ENCODE data around the gene RAB7B.
A peak's percentile ranks its signal among the peaks of the same experiment; 100 is the strongest.

Gene RAB7B

DNA sequence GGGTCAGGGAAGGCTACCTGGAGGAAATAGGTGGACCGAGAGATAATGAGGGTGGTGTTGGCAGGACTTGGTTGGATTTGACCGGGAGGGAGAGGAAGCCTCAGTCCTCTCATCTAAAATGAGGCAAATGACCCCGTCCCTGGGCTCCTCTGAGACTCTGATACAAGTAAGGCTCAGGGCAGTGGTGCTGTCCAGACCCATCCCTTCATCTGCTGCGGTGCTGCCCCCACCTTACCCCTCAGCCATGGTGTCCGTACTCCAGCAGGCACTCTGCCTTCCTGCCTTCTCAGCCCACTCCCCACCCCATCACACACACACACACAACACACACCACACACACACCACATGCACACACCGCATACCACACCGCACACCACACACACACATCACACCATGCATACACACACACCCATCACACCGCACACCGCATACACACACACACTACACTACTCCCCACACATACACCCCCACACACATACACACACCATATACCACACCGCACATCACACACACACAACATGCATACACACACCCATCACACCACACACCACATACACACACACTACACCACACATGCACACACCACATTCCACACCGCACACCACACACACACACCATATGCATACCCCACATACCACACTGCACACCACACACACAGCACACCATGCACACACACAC is 30.6 kb downstream of the RAB7B start:
- DNase-seq, result no peak

DNA sequence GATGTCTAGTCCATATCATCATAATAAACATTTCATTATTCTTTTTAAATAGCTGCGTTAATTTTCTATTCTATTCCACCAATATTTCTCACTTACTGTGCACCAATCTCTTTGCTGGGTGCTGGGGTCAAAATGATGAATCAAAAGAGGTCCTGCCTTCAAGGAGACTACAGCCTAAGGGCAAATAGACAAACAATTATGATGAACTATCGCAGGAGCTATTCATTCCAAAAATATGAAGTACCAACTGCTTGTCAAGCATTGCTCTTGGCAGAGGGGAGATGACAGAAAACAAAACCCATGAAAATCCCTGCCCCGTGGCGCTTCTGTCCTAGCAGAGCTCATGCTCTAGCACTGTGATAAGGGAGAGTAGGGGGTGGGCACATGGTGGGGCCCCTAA is 31.1 kb downstream of the RAB7B start:
- no peak for DNase-seq

DNA sequence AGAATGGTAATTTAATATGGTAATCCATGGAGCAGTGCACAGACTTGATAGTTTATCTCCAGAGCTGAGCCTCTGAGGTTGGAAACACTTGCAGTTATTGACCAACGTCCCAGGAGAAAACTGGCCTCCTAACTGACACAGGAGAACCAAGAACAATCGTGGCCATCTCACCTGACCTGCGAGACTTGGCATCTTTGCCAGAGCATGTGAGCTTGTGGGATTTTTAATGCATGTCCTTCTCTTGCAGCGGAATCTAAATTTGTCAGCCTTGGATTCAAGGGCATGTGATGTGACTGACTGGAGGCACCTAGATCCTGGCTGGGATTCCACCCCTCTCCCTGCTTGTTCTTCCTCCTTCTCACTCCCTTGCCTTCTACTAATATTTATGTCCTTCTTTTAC is 32.1 kb downstream of the RAB7B start:
- DNase-seq, result no peak

GRCh38 chr1:205970486-205970885 is 32.7 kb downstream of the RAB7B start:
- DNase-seq, result no peak

- no peak for DNase-seq
These were observed 34.0 kb downstream of the RAB7B start for GRCh38 chr1:205969229-205969628.

DNA sequence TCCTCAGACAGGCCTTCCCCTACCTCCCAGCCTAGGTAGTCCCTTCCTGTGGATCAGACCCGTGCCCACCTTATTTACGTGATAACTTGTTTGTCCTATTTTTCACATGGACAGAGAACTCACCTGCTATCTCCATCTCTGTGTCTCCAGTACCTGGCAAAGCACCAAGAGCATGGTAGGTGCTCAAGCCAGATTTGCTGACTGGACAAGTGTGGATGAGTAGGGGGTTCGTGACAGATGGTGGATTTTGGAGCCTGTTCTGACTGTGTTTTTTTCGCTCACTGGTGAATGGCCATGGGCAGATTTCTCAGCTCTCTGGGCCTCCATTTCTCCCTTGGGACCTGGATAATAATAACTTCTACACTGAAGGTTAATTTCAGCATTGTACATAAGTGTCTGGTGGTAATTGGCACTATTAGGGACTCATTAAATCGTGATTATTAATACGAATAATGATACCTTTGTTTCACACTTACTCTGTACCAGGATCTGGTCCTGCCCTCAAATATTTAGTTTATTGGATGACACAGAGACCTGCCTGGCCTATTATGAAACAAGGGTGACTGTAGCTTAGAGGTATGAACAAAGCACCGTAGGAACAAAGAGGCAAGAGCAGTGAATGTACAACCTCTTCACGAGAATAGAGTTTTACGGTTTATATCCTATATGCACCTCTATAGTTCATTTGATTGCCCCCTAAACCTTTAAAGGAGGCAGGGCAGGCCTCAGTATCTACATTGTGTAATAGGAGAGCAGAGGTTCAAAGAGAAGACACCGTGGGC is 35.5 kb downstream of the RAB7B start:
- DNase-seq, result no peak

GRCh38 chr1:205965036-205965884 is 37.9 kb downstream of the RAB7B start:
- DNase-seq, result no peak

DNA sequence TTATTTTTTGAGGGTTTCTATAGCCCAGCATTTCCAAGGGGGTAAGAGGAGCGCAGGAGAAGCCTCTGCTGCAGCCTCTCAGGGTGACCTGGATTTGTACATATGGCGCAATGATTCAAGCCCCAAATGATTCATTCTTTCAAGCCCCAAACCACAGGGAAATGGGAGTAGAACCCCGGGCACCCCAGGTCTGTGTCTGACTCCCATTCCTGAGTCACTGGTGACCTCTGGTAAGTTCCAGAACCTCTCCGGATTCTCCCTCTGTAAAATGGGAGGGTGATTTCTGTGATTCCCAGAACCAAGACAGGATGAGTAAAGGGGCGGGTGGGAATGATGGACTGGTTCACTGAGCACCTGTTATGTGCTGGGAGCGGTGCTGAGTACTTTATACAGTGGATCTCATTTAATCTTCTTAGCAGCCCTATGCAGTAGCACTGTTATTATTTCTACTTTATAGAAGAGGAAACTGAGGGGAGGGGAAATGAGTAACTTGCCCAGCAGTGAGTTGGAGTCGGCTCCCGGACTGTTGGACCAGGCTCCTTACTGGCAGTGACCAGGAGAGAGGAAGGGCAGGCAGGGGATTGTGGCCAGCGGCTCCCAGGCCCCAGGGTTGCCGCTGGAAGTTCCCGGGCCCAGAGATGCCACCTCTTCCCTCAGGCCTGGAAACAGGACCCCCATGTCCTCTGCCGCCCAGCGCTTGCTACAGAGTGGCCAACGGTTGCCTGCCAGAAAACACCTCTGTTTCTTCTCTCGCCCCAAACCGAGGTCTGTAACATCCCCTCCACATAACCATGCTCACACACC is 39.6 kb downstream of the RAB7B start:
- peak; percentile 82 for DNase-seq

- DNase-seq, result no peak
These were observed 40.4 kb downstream of the RAB7B start for GRCh38 chr1:205962821-205963221.

GRCh38 chr1:205961991-205962820 is 41.0 kb downstream of the RAB7B start:
- no peak for DNase-seq

GRCh38 chr1:205961405-205961804 is 41.8 kb downstream of the RAB7B start:
- peak; percentile 1 for DNase-seq

DNA sequence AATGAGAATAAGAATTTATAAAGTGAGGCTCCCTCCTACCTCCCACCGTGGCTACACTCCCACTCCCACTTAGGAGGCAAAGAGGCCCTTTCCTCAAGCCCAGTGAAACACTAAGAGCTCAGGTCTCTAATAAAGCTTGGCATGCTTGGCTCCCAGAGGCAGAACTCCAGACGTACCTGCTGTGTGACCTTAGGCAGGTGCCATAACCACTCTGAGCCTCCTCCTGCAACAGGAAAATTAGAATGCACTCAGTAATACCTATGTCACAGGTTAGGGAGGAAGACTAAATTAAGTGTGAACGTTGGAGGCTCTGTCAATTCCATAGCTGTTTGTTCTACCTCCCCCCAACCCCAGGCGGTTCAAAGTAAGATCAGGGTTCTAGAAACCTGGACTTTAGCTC is 43.4 kb downstream of the RAB7B start:
- DNase-seq, result no peak

GRCh38 chr1:205955499-205955898 is 47.7 kb downstream of the RAB7B start:
- DNase-seq, result no peak

DNA sequence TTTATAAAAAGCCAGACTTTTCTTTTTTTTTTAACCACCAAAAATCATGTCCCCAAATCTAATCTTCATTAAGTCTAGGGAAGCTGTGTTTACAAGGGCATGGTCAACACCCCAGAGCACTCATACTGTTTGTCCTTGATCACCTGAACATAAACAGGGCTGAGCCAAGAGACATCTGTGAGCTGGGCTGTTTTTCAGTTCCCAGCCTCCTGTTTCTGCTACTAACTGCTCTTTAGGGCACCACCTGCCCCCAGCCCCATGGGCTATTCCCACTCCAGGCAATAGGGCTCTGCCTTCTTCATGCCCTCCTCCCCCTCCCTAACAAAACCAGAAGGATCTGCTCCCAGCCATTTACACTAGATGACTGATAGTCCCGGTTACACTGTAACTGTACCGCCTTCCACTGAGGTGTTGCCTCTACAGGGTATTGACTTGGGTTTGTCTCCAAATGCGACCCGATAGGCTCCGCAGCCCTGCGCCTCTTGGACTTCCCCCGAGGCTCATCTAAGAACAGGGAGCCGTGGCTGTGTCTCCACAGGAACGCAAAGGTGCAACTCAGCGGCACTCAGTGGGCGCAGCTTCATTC is 48.3 kb downstream of the RAB7B start:
- DNase-seq, result no peak

DNA sequence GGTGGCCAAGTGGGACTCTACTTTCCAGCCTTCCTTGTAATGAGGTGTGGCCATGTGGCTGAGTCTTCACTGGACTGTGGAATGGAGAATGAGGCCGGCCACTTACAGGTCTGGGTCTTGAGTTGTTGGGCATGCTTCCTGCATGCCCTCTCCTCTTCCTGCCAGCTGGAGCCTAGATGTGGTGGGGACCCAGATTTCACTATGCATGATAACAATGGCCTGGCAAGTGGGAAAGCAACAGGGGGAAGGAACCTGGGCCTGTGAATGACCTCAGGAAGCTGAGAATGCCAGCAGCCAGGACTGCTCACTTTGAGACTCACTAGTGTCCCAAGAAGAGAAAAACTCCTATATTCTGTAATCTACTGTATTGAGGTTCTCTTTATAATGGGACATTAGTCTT is 51.4 kb downstream of the RAB7B start:
- no peak for DNase-seq

GRCh38 chr1:205950826-205951549 is 52.2 kb downstream of the RAB7B start:
- DNase-seq, result peak; percentile 62

DNA sequence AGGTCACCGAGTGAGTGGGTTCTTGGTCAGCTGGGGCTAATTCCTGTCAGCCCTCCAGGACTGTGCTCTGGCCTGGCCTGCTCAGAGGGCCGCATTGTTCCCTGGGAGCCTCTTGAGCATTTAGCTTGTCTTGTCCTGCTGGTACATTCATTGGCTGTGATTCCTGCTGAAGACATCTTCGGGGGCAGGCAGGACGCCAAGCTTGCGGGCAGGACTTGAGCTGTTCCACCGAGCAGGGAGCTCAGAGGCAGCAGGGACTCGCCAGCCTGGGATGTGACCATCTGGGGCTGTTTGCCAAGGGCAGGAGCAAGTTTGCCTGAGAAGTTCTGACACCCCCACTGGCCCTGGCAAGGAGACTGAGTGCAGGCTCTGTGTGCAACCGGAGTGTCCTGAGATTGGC is 52.9 kb downstream of the RAB7B start:
- no peak for DNase-seq

DNA sequence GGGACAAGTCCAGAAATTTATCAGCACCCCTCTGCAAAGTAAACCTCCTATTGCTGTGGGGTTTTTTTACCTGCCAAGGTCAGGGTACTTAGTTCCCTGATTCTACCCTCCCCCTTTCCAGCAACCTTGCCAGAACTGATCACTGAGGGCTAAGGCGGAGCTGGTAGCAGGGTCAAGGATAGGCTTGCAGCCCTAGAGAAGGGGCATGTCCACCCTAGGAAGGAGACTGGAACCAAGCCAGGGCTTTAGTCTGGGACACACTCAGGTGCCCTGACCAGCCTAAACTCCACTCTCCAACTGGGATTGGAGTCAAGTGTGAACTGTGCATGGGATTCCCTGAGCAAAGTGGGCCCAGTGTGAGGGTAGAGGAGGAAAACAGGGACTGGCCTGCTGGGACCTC is 53.4 kb downstream of the RAB7B start:
- no peak for DNase-seq

DNA sequence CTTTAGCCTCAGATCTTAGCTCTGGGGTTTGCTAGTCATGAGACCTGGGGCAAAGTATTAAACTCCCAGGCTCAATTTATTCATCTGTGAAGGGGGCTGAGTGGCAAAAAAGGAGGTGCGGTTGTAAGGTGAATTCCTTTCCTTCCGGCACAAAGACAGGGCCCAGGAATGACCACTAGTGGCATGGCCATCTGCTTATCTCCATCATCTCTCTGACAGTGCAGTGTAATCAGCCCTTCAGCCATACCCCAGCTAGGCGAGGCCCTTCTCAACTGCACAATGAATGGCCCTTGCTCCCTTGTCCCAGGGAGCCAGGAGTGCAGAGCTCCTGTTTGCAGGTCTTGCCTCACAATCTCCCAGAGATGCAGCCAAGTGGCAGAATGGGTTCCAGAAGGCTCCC is 54.3 kb downstream of the RAB7B start:
- DNase-seq, result no peak

GRCh38 chr1:205948039-205948438 is 55.2 kb downstream of the RAB7B start:
- peak; percentile 66 for DNase-seq

GRCh38 chr1:205947024-205947423 is 56.2 kb downstream of the RAB7B start:
- no peak for DNase-seq

Measured in MV-4-11 (cell line).